ENCODE measurements around the gene SOS2. TPM values are rescaled to one million over a fixed set of nuclear protein-coding genes. Genes with fewer than 3 reads are reported as not detected.
A peak's percentile ranks its signal among the peaks of the same experiment; 100 is the strongest.

Gene SOS2
- 10 to 100 TPM; 22.6 to 41.4 TPM for total RNA-seq

- peak within 1 kb of the TSS; percentile 75 to 77 for H3K4me3 ChIP-seq
- DNase-seq (ENCODE audit: low spot score) = peak; percentile 83
- H3K4me1 ChIP-seq (replicated peaks) = no peaks in the 10 kb centered on the region
- TF ChIP-seq POLR2A (IDR thresholded peaks at IDR 0.05) (peak; percentile 74), POLR2AphosphoS5 (IDR thresholded peaks at IDR 0.05) (peak; percentile 70)
- TF ChIP-seq, protein P1, sequence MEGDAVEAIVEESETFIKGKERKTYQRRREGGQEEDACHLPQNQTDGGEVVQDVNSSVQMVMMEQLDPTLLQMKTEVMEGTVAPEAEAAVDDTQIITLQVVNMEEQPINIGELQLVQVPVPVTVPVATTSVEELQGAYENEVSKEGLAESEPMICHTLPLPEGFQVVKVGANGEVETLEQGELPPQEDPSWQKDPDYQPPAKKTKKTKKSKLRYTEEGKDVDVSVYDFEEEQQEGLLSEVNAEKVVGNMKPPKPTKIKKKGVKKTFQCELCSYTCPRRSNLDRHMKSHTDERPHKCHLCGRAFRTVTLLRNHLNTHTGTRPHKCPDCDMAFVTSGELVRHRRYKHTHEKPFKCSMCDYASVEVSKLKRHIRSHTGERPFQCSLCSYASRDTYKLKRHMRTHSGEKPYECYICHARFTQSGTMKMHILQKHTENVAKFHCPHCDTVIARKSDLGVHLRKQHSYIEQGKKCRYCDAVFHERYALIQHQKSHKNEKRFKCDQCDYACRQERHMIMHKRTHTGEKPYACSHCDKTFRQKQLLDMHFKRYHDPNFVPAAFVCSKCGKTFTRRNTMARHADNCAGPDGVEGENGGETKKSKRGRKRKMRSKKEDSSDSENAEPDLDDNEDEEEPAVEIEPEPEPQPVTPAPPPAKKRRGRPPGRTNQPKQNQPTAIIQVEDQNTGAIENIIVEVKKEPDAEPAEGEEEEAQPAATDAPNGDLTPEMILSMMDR (IDR thresholded peaks at IDR 0.05) = peak in 1 of 4 experiments; percentile 22
- H3K27ac ChIP-seq = peak within 1 kb of the TSS; percentile 90 to 97
- H3K9me3 ChIP-seq = no peaks in the 10 kb centered on the region
- H3K36me3 ChIP-seq = no peaks in the 10 kb centered on the region
- intact Hi-C loops (cut with DNase I) = loop anchor here (10.0 kb wide), 1 partner anchor 367 kb away; no protein-coding TSS in a partner anchor
- under 1% methylated on average over 64 of the region's 90 CpGs for WGBS
- no peaks in the 10 kb centered on the region for H3K27me3 ChIP-seq (replicated peaks; ENCODE audit: insufficient read depth)
Observed at GRCh38 chr14:50231475-50232275, at the start of gene SOS2. Gene SOS2 (minus strand): TSS chr14:50231578. CDS start chr14:50231283, 295 bp downstream.

DNA sequence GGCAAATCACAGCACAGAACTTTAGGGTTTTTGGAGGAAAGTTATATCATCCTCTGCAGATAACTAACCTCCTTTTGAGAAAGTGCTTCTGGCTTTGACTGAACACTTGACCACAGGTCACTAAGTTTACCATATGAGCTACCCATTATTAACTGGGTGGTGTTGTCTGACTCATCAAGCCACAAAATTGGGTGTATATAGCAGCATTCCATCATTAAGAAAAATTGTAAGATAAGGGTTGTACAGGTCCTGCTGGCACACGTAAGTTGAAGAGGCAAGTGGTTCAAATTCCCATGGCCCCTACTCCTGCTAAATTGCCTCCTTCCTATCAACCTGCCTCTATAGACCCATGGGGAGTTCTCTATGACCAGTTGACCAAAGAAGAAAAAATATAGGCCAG, 41.1 kb upstream of the SOS2 start:
- WGBS = 96% methylated on average over 1 of the region's 1 CpG
- intact Hi-C loops (cut with DNase I) = no loop called here
- TF ChIP-seq, protein P1 (IDR thresholded peaks at IDR 0.05) = no peak
- no peak for TF ChIP-seq POLR2AphosphoS5 (IDR thresholded peaks at IDR 0.05)
- TF ChIP-seq POLR2A (IDR thresholded peaks at IDR 0.05) = no peak
- Histone ChIP-seq H3K9me3 (no peaks in the 10 kb centered on the region), H3K27ac (no peak overlapping the region), H3K4me3 (no peak overlapping the region), H3K4me1 (replicated peaks) (no peaks in the 10 kb centered on the region), H3K27me3 (replicated peaks; ENCODE audit: insufficient read depth) (no peaks in the 10 kb centered on the region), H3K36me3 (no peaks in the 10 kb centered on the region)
- no peak for DNase-seq (ENCODE audit: low spot score)

DNA sequence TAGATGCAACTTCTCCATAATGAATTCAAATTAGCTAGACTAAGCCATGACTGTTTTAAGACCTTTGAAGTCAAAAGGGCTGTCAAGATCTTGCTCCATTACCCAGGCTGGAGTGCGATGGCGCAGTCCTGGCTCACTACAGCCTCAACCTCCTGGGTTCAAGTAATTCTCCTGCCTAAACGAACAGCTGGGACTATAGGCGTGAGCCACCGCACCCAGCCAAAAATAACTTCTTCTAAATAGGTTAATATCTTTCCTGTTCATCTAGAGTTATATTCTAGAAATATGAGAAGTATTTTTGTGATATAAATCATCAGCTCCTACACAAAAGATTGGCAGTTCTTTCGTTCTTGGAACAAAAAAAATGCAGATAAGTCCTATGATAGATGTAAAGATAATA, 39.6 kb upstream of the SOS2 start:
- Histone ChIP-seq H3K4me3 (no peak overlapping the region), H3K36me3 (no peaks in the 10 kb centered on the region), H3K27me3 (replicated peaks; ENCODE audit: insufficient read depth) (no peaks in the 10 kb centered on the region), H3K27ac (no peak overlapping the region), H3K9me3 (no peaks in the 10 kb centered on the region), H3K4me1 (replicated peaks) (no peaks in the 10 kb centered on the region)
- intact Hi-C loops (cut with DNase I) = no loop called here
- WGBS = 90% methylated on average over 6 of the region's 6 CpGs
- no peak for DNase-seq (ENCODE audit: low spot score)
- TF ChIP-seq POLR2A (IDR thresholded peaks at IDR 0.05) (no peak), POLR2AphosphoS5 (IDR thresholded peaks at IDR 0.05) (no peak)
- TF ChIP-seq, protein P1 (IDR thresholded peaks at IDR 0.05) = no peak

DNA sequence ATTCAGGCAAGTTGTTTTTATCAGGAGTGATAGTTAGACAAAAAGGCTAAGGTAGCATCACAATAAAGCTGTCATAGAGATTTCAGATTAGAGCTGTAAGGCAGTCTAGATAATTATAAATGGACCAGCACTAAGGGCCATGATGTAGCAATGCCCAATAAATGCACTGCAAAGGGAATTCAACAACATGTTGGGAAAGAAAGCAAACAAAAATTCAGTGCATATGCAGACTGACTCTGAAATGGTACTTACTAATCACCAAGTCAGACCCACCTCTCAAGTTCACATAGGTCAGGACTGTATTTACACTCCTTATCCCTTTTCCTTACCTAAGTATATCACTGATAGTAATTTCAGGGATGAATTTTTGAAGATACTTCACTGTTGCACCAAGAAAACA, 33.7 kb upstream of the SOS2 start:
- no peaks in the 10 kb centered on the region for H3K9me3 ChIP-seq
- DNase-seq (ENCODE audit: low spot score) = no peak
- TF ChIP-seq, protein P1 (IDR thresholded peaks at IDR 0.05) = no peak
- TF ChIP-seq POLR2AphosphoS5 (IDR thresholded peaks at IDR 0.05) (no peak), POLR2A (IDR thresholded peaks at IDR 0.05) (no peak)
- no peaks in the 10 kb centered on the region for H3K36me3 ChIP-seq
- intact Hi-C loops (cut with DNase I) = no loop called here
- H3K27me3 ChIP-seq (replicated peaks; ENCODE audit: insufficient read depth) = no peaks in the 10 kb centered on the region
- no peaks in the 10 kb centered on the region for H3K4me1 ChIP-seq (replicated peaks)
- no peak overlapping the region for H3K4me3 ChIP-seq
- H3K27ac ChIP-seq = no peak overlapping the region

DNA sequence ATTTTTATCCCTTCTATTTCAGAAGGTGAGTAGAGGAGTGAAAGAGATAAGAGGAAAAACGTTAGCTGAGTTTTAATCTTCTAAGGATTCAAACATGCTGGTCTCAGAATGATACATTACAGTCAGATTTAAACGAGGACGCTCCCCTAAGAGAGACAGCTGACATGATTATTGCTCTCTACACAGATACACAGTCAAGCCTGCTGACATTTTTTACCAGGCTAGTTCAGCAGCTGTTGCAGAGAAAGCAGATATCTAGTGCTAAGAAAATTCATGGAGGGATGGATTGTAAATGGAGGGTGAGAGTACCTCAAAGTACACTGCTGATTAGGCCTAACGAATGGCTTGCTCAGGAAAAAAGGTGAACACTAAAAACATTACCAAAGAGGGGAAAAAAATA, 31.9 kb upstream of the SOS2 start:
- H3K27ac ChIP-seq = no peak overlapping the region
- H3K27me3 ChIP-seq (replicated peaks; ENCODE audit: insufficient read depth) = no peaks in the 10 kb centered on the region
- 85% methylated on average over 4 of the region's 4 CpGs for WGBS
- no peak overlapping the region for H3K4me3 ChIP-seq
- TF ChIP-seq, protein P1 (IDR thresholded peaks at IDR 0.05) = no peak
- TF ChIP-seq POLR2AphosphoS5 (IDR thresholded peaks at IDR 0.05) (no peak), POLR2A (IDR thresholded peaks at IDR 0.05) (no peak)
- no peaks in the 10 kb centered on the region for H3K4me1 ChIP-seq (replicated peaks)
- H3K36me3 ChIP-seq = no peaks in the 10 kb centered on the region
- no peaks in the 10 kb centered on the region for H3K9me3 ChIP-seq
- intact Hi-C loops (cut with DNase I) = no loop called here
- DNase-seq (ENCODE audit: low spot score) = no peak

Measured in prostate gland (tissue), 2 donors.